ENCODE data around the gene GPT2.
"Not testable (repeated sequence)": the region's sequence is repeated elsewhere in the genome, so short reads cannot be mapped to it uniquely, and the experiment has no call there.

GPT2 gene

DNA sequence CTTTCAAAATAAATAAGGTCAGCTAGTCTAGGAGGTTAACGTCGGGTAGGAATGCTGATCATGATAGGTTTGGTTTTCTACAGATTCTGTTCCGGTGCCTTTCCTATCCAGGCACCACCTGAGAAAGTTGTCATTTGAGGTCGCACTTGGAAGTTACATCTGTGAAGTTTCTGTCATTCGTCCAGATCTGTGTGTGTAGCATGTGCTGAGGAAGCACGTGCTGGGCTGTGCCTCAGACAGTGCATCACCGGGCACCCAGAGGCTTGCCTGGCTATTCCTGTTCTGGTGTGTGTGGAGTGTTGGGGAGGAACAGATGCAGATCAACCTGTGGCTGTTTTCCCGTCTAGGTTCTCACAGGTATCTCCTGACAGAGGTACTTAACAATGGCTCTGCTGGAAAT lies 46.7 kb downstream of the GPT2 start:
- H3K4me3 ChIP-seq (ENCODE audit: low read depth, low read length), result no peak overlapping the region
- TF ChIP-seq, protein P1, sequence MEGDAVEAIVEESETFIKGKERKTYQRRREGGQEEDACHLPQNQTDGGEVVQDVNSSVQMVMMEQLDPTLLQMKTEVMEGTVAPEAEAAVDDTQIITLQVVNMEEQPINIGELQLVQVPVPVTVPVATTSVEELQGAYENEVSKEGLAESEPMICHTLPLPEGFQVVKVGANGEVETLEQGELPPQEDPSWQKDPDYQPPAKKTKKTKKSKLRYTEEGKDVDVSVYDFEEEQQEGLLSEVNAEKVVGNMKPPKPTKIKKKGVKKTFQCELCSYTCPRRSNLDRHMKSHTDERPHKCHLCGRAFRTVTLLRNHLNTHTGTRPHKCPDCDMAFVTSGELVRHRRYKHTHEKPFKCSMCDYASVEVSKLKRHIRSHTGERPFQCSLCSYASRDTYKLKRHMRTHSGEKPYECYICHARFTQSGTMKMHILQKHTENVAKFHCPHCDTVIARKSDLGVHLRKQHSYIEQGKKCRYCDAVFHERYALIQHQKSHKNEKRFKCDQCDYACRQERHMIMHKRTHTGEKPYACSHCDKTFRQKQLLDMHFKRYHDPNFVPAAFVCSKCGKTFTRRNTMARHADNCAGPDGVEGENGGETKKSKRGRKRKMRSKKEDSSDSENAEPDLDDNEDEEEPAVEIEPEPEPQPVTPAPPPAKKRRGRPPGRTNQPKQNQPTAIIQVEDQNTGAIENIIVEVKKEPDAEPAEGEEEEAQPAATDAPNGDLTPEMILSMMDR (IDR thresholded peaks at IDR 0.05; ENCODE audit: borderline replicate concordance, insufficient read depth, low read depth, low read length), result no peak

DNA sequence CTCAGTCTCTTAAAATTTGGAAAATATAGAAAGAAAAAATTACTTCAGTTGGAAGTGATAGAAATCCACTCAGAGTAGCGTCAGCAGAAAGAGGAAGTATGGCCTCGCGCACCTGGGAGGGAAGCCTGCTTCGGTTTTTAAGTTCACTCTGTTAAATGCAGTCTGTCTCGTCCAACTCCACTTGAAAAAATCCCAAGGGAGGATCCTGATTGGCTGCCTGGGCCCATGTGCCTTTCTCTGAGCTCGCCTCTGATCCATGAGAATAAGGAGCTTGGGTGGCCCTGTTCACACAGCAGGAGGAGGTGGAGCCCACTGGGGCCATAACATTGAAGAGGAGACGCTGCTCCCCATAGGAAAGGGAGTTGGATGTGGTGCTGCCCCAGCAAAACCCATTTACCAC lies 48.6 kb downstream of the GPT2 start:
- TF ChIP-seq, protein P1 (IDR thresholded peaks at IDR 0.05; ENCODE audit: borderline replicate concordance, insufficient read depth, low read depth, low read length), result no peak
- no peak overlapping the region for H3K4me3 ChIP-seq (ENCODE audit: low read depth, low read length)

DNA sequence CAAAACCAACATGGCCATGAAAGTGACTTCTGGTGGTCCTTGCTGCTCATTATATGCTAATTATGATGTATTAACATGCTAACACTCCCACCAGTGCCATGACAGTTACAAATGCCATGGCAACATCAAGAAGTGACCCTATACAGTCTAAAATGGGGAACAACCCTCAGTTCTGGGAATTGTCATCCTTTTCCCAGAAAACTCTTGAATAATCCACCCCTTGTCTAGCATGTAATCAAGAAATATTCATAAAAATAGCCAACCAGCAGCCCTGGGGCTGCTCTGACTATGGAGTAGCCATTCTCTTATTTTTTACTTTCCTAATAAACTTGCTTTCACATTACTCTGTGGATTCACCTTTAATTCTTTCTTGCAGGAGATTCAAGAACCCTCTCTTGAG lies 53.4 kb downstream of the GPT2 start:
- H3K4me3 ChIP-seq (ENCODE audit: low read depth, low read length), result no peak overlapping the region
- TF ChIP-seq, protein P1 (IDR thresholded peaks at IDR 0.05; ENCODE audit: borderline replicate concordance, insufficient read depth, low read depth, low read length), result no peak

DNA sequence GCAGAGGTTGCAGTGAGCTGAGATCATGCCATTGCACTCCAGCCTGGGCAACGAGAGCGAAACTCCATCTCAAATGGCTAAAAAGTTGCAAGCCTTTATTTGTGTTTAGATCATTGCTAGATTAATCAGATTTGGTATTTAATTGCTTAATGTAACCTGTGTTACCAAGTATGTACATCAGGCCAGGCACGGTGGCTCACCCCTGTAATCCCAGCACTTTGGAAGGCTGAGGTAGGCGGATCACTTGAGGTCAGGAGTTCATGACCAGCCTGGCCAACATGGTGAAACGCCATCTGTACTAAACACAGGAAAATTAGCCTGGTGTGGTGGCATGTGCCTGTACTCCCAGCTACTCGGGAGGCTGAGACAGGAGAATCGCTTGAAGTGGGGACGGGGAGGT lies 60.6 kb downstream of the GPT2 start:
- H3K4me3 ChIP-seq (ENCODE audit: low read depth, low read length), result not testable (repeated sequence)

DNA sequence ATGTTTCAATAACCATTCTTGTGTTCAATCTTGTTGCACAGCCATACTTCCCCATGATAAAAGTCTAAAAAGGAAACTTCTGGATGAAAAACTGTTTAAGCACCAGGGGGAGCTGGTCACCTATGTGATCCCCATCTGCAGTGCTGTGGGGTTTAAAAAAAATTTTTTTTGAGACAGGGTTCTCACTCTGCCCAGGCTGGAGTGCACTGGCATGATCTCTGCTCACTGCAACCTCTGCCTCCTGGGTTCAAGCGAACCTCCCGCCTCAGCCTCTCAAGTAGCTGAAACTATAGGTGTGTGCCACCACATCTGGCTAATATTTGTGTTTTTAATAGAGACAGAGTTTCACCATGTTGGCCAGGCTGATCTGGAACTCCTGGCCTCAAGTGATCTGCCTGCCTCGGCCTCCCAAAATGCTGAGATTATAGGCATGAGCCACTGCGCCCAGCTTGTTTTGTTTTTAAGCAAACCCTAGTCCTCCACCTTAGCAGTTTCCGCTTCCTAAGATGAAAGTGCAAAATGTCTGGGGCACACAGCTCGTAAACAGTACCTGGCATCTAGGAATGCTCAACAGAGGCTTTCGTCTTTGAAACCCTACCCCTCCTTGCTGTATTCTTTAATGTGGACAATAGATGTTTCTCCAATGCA lies 63.9 kb downstream of the GPT2 start:
- TF ChIP-seq, protein P1 (IDR thresholded peaks at IDR 0.05; ENCODE audit: borderline replicate concordance, insufficient read depth, low read depth, low read length), result peak; percentile 49; the same call in 1 of the 2 replicates
- no peak overlapping the region for H3K4me3 ChIP-seq (ENCODE audit: low read depth, low read length)

DNA sequence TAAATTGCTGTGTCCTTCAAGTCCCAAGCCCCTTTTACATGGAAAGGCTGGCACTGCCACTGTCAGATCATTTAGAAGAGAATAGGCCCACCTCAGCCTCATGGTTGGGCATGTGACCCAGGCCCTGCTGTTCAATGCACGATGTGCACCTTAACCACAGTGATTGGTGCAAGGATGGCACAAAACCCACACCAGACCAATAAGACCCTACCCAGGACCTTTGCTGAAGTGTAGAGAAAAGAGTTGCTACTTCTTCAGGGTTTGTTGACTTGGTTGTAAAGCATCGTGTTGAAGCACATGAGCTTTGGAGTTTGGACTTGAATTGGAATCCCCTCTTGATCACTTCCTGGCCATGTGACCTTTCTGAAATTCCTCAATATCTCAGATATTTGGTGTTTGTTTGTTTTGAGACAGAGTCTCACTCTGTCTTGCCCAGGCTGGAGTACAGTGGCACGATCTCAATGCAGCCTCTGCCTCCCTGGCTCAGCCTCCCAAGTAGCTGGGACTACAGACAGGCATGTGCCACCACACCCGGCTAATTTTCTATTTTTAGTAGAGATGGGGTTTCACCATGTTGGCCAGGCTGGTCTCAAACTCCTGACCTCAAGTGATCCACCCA lies 64.5 kb downstream of the GPT2 start:
- TF ChIP-seq, protein P1 (IDR thresholded peaks at IDR 0.05; ENCODE audit: borderline replicate concordance, insufficient read depth, low read depth, low read length), result no peak
- no peak overlapping the region for H3K4me3 ChIP-seq (ENCODE audit: low read depth, low read length)

DNA sequence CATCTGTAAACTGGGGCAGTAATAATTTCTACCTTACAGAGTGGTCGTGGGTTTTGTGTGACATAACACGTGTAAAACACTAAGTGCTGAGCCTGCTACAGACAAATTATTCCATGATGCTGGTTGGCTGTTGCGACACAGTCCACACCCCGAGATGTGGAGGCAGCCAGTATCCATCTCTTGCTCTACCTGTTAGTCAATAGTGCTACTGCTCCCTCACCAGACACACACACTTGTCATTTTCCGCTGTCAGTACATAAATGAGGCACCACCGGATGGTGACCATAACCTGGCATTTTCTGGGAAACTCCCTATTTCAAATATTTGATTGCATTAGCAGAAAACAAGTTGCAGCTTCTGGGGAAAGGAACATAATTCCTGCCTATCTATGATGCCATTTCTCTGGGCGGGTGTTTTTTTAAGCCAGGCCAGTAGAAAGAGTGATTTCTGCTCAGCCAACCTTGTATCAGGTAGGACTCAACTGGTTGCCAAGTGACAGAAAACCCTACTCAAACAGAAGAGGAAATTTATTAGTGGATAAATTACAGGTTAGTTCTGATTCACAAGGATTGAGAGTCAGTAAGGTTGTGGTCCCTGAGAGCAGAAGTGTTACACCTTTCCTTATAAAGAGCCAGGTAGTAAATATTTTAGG lies 65.2 kb downstream of the GPT2 start:
- TF ChIP-seq, protein P1 (IDR thresholded peaks at IDR 0.05; ENCODE audit: borderline replicate concordance, insufficient read depth, low read depth, low read length), result no peak
- H3K4me3 ChIP-seq (ENCODE audit: low read depth, low read length), result no peak overlapping the region
